HG03045 (cell line): ENCODE data around the gene CLDN11.

Source experiments
- ATAC-seq: cut with Tn5 transposase; IDR thresholded peaks from one replicate; pipeline ENCODE4 v1.9.1; 2021; ENCODE audit warnings: mild to moderate bottlenecking, moderate library complexity; ENCODE audit not compliant: unreplicated experiment

The CLDN11 gene

GRCh38 chr3:170425491-170426239, 7.0 kb downstream of the CLDN11 start:
- no peak for ATAC-seq

- no peak for ATAC-seq
Measured at GRCh38 chr3:170426240-170426797, 7.7 kb downstream of the CLDN11 start.

- no peak for ATAC-seq
Measured at GRCh38 chr3:170428095-170428494, 9.4 kb downstream of the CLDN11 start.

GRCh38 chr3:170429050-170429449, 10.4 kb downstream of the CLDN11 start:
- ATAC-seq = no peak

GRCh38 chr3:170431054-170431453, 12.4 kb downstream of the CLDN11 start:
- ATAC-seq = no peak

GRCh38 chr3:170432416-170432815, 13.7 kb downstream of the CLDN11 start:
- ATAC-seq = no peak

- no peak for ATAC-seq
Measured at GRCh38 chr3:170436697-170437096, 18.0 kb downstream of the CLDN11 start.

GRCh38 chr3:170437176-170437575, 18.5 kb downstream of the CLDN11 start:
- no peak for ATAC-seq

- ATAC-seq = no peak
Measured at GRCh38 chr3:170437696-170438407, 19.2 kb downstream of the CLDN11 start.

GRCh38 chr3:170438836-170439235, 20.2 kb downstream of the CLDN11 start:
- no peak for ATAC-seq

GRCh38 chr3:170440344-170440743, 21.7 kb downstream of the CLDN11 start:
- ATAC-seq = no peak

GRCh38 chr3:170441412-170441811, 22.7 kb downstream of the CLDN11 start:
- ATAC-seq = no peak

- no peak for ATAC-seq
Measured at GRCh38 chr3:170442947-170443346, 24.3 kb downstream of the CLDN11 start.

GRCh38 chr3:170443457-170443856, 24.8 kb downstream of the CLDN11 start:
- ATAC-seq = no peak

- no peak for ATAC-seq
Measured at GRCh38 chr3:170448584-170448983, 29.9 kb downstream of the CLDN11 start.

- ATAC-seq = no peak
Measured at GRCh38 chr3:170450039-170450438, 31.4 kb downstream of the CLDN11 start.

- no peak for ATAC-seq
Measured at GRCh38 chr3:170454509-170454908, 35.8 kb downstream of the CLDN11 start.

- no peak for ATAC-seq
Measured at GRCh38 chr3:170458285-170458684, 39.6 kb downstream of the CLDN11 start.

- no peak for ATAC-seq
Measured at GRCh38 chr3:170463011-170463410, 44.3 kb downstream of the CLDN11 start.

GRCh38 chr3:170465955-170466354, 47.3 kb downstream of the CLDN11 start:
- no peak for ATAC-seq

GRCh38 chr3:170467007-170467406, 48.3 kb downstream of the CLDN11 start:
- no peak for ATAC-seq

- no peak for ATAC-seq
Measured at GRCh38 chr3:170467571-170468147, 49.0 kb downstream of the CLDN11 start.
